HepG2 (cell line): ENCODE data around the gene IGF2. TPM values are rescaled to one million over a fixed set of nuclear protein-coding genes. Genes with fewer than 3 reads are reported as not detected.
A peak's percentile ranks its signal among the peaks of the same experiment; 100 is the strongest.

Experiments used
- ATAC-seq: fragments of 200-7000 bp; cut with Tn5 transposase; 3 replicates; pipeline ENCODE4 v1.9.1; 2020; ENCODE audit warnings: mild to moderate bottlenecking, moderate library complexity
- BruUV-seq: library from RNA; stranded (reverse); fragments of 400-500 nt; replicated peaks from 2 replicates; lab custom pipeline; 2021; lab: Mats Ljungman, UMichigan
- CTCF ChIA-PET: fragments of 300-600 bp; formaldehyde crosslinking; extraction: SDS; loops from one replicate; lab custom pipeline; 2021; ENCODE audit warnings: low total read pairs, inconsistent platforms, low intra/inter-chr PET ratio; lab: Yijun Ruan, JAX
- POLR2A ChIA-PET: fragments of 350-600 bp; sonication (Branson Sonifier 250); formaldehyde crosslinking; loops from one replicate; lab custom pipeline; 2020; ENCODE audit warnings: antibody characterized with exemption, inconsistent platforms; lab: Yijun Ruan, JAX
- DNase-seq: peaks from one replicate; pipeline ENCODE4 v3.0.0-alpha.2; 2015; ENCODE audit warnings: low spot score
- FAIRE-seq: peaks from 3 replicates; lab custom pipeline; 2011; peaks lifted over from hg19 to GRCh38; lab: Jason Lieb, UNC
- H2AFZ ChIP-seq: one replicate; pipeline ENCODE4 v1.6.1; 2011; ENCODE audit warnings: low read length, inconsistent platforms
- H3K27ac ChIP-seq: fragments of 300-600 bp; 3 replicates; pipeline ENCODE4 v1.8.0; 2011; ENCODE audit warnings: mixed run types, mild to moderate bottlenecking, mixed read lengths, low read length, inconsistent platforms; ENCODE audit not compliant: insufficient read depth; ENCODE audit errors: extremely low read length
- H3K27me3 ChIP-seq, 2 experiments: fragments of 200-600 bp in 1 of 2; 2 replicates in 1 of 2; 3 replicates in 1 of 2; pipeline versions ENCODE4 v1.6.0 to v1.8.0; 2011; ENCODE audit warnings: low read length in 2 of 2, mild to moderate bottlenecking in 2 of 2, moderate library complexity in 2 of 2, inconsistent platforms in 1 of 2; ENCODE audit not compliant: insufficient read depth in 2 of 2, control insufficient read depth in 1 of 2
- H3K36me3 ChIP-seq, 2 experiments: fragments of 200-600 bp in 1 of 2; replicated peaks in 1 of 2; 2 replicates in 1 of 2; 3 replicates in 1 of 2; pipeline versions ENCODE4 v1.5.1 to v1.8.0; 2011; ENCODE audit warnings: low read length in 2 of 2, inconsistent platforms in 1 of 2; ENCODE audit not compliant: insufficient read depth in 2 of 2, control insufficient read depth in 1 of 2
- H3K4me1 ChIP-seq: 2 replicates; pipeline ENCODE4 v1.5.1; 2012; ENCODE audit warnings: low read length, inconsistent platforms; ENCODE audit not compliant: insufficient read depth
- H3K4me2 ChIP-seq: 2 replicates; pipeline ENCODE4 v1.6.0; 2011; ENCODE audit warnings: low read depth, low read length, inconsistent platforms
- H3K4me3 ChIP-seq, 3 experiments: fragments of 200-600 bp in 1 of 3; sonication (generic), shearing (Covaris generic) in 1 of 3; replicated peaks in 1 of 3; 2 replicates each; pipeline ENCODE4 v1.5.1; 2011 to 2016; ENCODE audit warnings: low read length in 3 of 3, inconsistent platforms in 2 of 3, low read depth in 2 of 3, mild to moderate bottlenecking in 2 of 3, control low read depth in 1 of 3, mixed read lengths in 1 of 3; ENCODE audit not compliant: insufficient read depth in 1 of 3
- H3K79me2 ChIP-seq: one replicate; pipeline ENCODE4 v1.6.1; 2011; ENCODE audit warnings: low read length, inconsistent platforms; ENCODE audit not compliant: insufficient read depth
- H3K9ac ChIP-seq: 2 replicates; pipeline ENCODE4 v1.6.0; 2011; ENCODE audit warnings: mild to moderate bottlenecking, low read depth, low read length, inconsistent platforms; ENCODE audit not compliant: insufficient read depth
- H3K9me3 ChIP-seq: 2 replicates; pipeline ENCODE4 v1.5.1; 2012; ENCODE audit warnings: mild to moderate bottlenecking, low read length
- H4K20me1 ChIP-seq: 2 replicates; pipeline ENCODE4 v1.6.0; 2011; ENCODE audit warnings: inconsistent platforms, mild to moderate bottlenecking, low read length, moderate library complexity; ENCODE audit not compliant: insufficient read depth
- EZH2 ChIP-seq: conservative IDR thresholded peaks from 2 replicates; pipeline ENCODE4 v1.6.1; 2012; ENCODE audit warnings: mild to moderate bottlenecking, low read depth, low read length, moderate library complexity
- HNF4G ChIP-seq, 2 experiments: sonication (generic) in 1 of 2; formaldehyde crosslinking in 1 of 2; IDR thresholded peaks; 2 replicates each; pipeline versions ENCODE4 v1.4.0 to v1.6.1; 2011 to 2020; ENCODE audit warnings: borderline replicate concordance in 2 of 2, low read depth in 2 of 2, mild to moderate bottlenecking in 2 of 2, low read length in 1 of 2, missing genetic modification reagents in 1 of 2, moderate library complexity in 1 of 2
- PCBP1 ChIP-seq: fragments of 200-400 bp; formaldehyde crosslinking; IDR thresholded peaks from 2 replicates; pipeline ENCODE4 v1.6.1; 2017; ENCODE audit warnings: mild to moderate bottlenecking, low read depth, low read length, borderline replicate concordance
- SSRP1 ChIP-seq: IDR thresholded peaks from 2 replicates; pipeline ENCODE4 v1.6.1; 2016; ENCODE audit warnings: control low read depth
- TCF7L2 ChIP-seq: IDR thresholded peaks from 2 replicates; pipeline ENCODE4 v1.6.1; 2011; ENCODE audit warnings: mild to moderate bottlenecking, low read depth, low read length, moderate library complexity
- ZBTB33 ChIP-seq: sonication (generic); formaldehyde crosslinking; IDR thresholded peaks from 2 replicates; pipeline ENCODE4 v1.4.0; 2020; ENCODE audit warnings: missing genetic modification reagents
- ZNF563 ChIP-seq: sonication (generic); formaldehyde crosslinking; IDR thresholded peaks from 2 replicates; pipeline ENCODE4 v1.8.0; 2022; ENCODE audit warnings: mild to moderate bottlenecking, moderate library complexity, missing genetic modification reagents
- WGBS: methylation state at CpG from one replicate; pipeline ENCODE4 v1.1.6; 2017; ENCODE audit warnings: low lambda C conversion rate; 5-methylcytosine and 5-hydroxymethylcytosine counted together
- in situ Hi-C: cut with HindIII; loops from 2 replicates; pipeline ENCODE4 v1.10.0; 2017; ENCODE audit warnings: low pct_unique_long_range_greater_than_20kb; ENCODE audit not compliant: extremely low pct_ligation_motif_present
- intact Hi-C: fragments of 100-400 bp; cut with micrococcal nuclease; formaldehyde crosslinking; loops from one replicate; pipeline ENCODE4 v1.10.0; 2022; ENCODE audit not compliant: unreplicated experiment
- polyA plus RNA-seq, 8 experiments: library from polyadenylated mRNA; depleted of rRNA in 3 of 8; stranded (reverse) in 7 of 8; unstranded in 1 of 8; fragments of >200 nt; fragmentation: Illumina TruSeq in 4 of 8; extraction: Trizol in 4 of 8; gene quantifications; 2 replicates each; pipeline versions ENCODE4 v1.2.1 to v1.2.3, GENCODE V29; 2011 to 2016; ENCODE audit warnings: low read depth in 4 of 8, missing spikeins in 1 of 8, mixed read lengths in 1 of 8; ENCODE audit not compliant: insufficient read depth in 1 of 8
- total RNA-seq, 5 experiments: library from RNA; depleted of rRNA; stranded (reverse); fragments of >200 nt; fragmentation: Illumina TruSeq; extraction: Trizol; gene quantifications; 2 replicates each; pipeline ENCODE4 v1.2.3, GENCODE V29; 2016; ENCODE audit warnings: low read depth in 1 of 5

Gene IGF2
- total and polyA plus RNA-seq, 2 of the 13 experiments (the other 11 are each of a cell fraction or from before 2014, with no cell fraction given), result 79.1 to 254 TPM

GRCh38 chr11:2171591-2172003 is 32.4 kb upstream of the IGF2 start, which contains the start of gene TH (continued):
- TF ChIP-seq ZBTB33 (CRISPR knock-in tag), result no peak

GRCh38 chr11:2169626-2170570 is 30.7 kb upstream of the IGF2 start:
- intact Hi-C loops (no loop called here), in situ Hi-C loops (no loop called here)
- FAIRE-seq, result no peak
- no peak overlapping the region for H3K9ac ChIP-seq
- 0 out of 2 replicates have a peak, but pooled peaks cover 10% of the 10 kb centered on the region for H3K4me1 ChIP-seq
- ATAC-seq, result no peak
- no peaks in the 10 kb centered on the region for H3K9me3 ChIP-seq
- no peaks in the 10 kb centered on the region for H4K20me1 ChIP-seq
- no peak overlapping the region for H3K4me3 ChIP-seq
- H3K27me3 ChIP-seq, result peaks cover 41 to 91% of the 10 kb centered on the region in 2 experiments
- no peak overlapping the region for H3K27ac ChIP-seq
- TF ChIP-seq EZH2, result peak; percentile 85; the same call in 1 of the 2 replicates
- TF ChIP-seq HNF4G (IDR thresholded peaks at IDR 0.05; ENCODE audit: borderline replicate concordance, low read depth, low read length), result no peak
- TF ChIP-seq HNF4G (CRISPR knock-in tag; IDR thresholded peaks at IDR 0.05; ENCODE audit: borderline replicate concordance, low read depth), result no peak
- no peak for TF ChIP-seq TCF7L2
- TF ChIP-seq ZNF563 (CRISPR knock-in tag), result no peak
- no peak for TF ChIP-seq SSRP1 (CRISPR knock-in tag)
- 0 out of 2 replicates have a peak, but pooled peaks have one; percentile 8 for TF ChIP-seq PCBP1
- 7% methylated on average over 12 of the region's 45 CpGs for WGBS
- no peaks in the 10 kb centered on the region for H3K36me3 ChIP-seq
- ChIA-PET CTCF (no interaction called here), POLR2A (no interaction called here)
- DNase-seq, result no peak
- H2AFZ ChIP-seq, result no peak overlapping the region
- H3K4me2 ChIP-seq, result no peak overlapping the region
- H3K79me2 ChIP-seq, result no peaks in the 10 kb centered on the region
- no TSS peak for BruUV-seq
